ENCODE results near the gene IQCH. TPM values are rescaled to one million over a fixed set of nuclear protein-coding genes. Genes with fewer than 3 reads are reported as not detected.

IQCH gene
- total and polyA plus RNA-seq, 10 donors: 0.12 to 2.3 (median 1.3) TPM

- H3K4me1 ChIP-seq: peaks cover 12 to 42% (median 33%) of the 10 kb centered on the region in 6 donors
- H3K27ac ChIP-seq: peak overlapping the region; percentile 90 to 97 (median 96)
- intact Hi-C loops (cut with DNase I; ENCODE audit: low total_unique reads): loop anchor here (5.0 kb wide), 1 partner anchor 317 kb away; no protein-coding TSS in a partner anchor
- 13 to 17% (median 16%) methylated on average over 24 of the region's 24 CpGs for WGBS, 5 donors
- no peak for DNase-seq
- no peaks in the 10 kb centered on the region for H3K27me3 ChIP-seq (replicated peaks in 1 of 7)
- no peaks in the 10 kb centered on the region for H3K9me3 ChIP-seq
- H3K36me3 ChIP-seq: peaks cover 0 to 16% (median 0%) of the 10 kb centered on the region in 6 donors
- TF ChIP-seq CTCF (IDR thresholded peaks at IDR 0.05 in 8 of 11, conservative IDR thresholded peaks at IDR 0.05 in 3 of 11) (no peak), POLR2AphosphoS5 (IDR thresholded peaks at IDR 0.05) (no peak), POLR2A (IDR thresholded peaks at IDR 0.05) (no peak)
- H3K4me3 ChIP-seq: peak overlapping the region; percentile 71 to 91 (median 85)
These were observed 265.9 kb downstream of the IQCH start for GRCh38 chr15:67520321-67521028.

- WGBS, 5 donors: 0% methylated on average over 28 to 94 of the region's 94 CpGs
These were observed 266.6 kb downstream of the IQCH start, which contains the start of gene C15orf61 for GRCh38 chr15:67521029-67521782. TSS of gene C15orf61 (plus strand) at chr15:67521131. CDS start at chr15:67521249, 118 bp downstream.

GRCh38 chr15:67521783-67522568, 267.4 kb downstream of the IQCH start:
- Histone ChIP-seq H3K27me3 (replicated peaks in 1 of 7) (no peaks in the 10 kb centered on the region), H3K27ac (peak overlapping the region; percentile 90 to 97 (median 96)), H3K4me3 (peak overlapping the region; percentile 71 to 91 (median 85)), H3K9me3 (no peaks in the 10 kb centered on the region), H3K4me1 (peaks cover 12 to 42% (median 33%) of the 10 kb centered on the region in 6 donors), H3K36me3 (peaks cover 0 to 14% (median 0%) of the 10 kb centered on the region in 6 donors)
- intact Hi-C loops (cut with DNase I; ENCODE audit: low total_unique reads): loop anchor here (5.0 kb wide), 1 partner anchor 315 kb away; no protein-coding TSS in a partner anchor
- TF ChIP-seq POLR2A (IDR thresholded peaks at IDR 0.05): no peak
- no peak for TF ChIP-seq CTCF (IDR thresholded peaks at IDR 0.05 in 8 of 11, conservative IDR thresholded peaks at IDR 0.05 in 3 of 11)
- no peak for TF ChIP-seq POLR2AphosphoS5 (IDR thresholded peaks at IDR 0.05)
- 3 to 6% (median 4%) methylated on average over 20 to 23 of the region's 23 CpGs for WGBS, 5 donors
- DNase-seq: no peak

More at GRCh38 chr15:67521029-67521782, 266.6 kb downstream of the IQCH start, which contains the start of gene C15orf61:
- DNase-seq: peak; percentile 96
- Histone ChIP-seq H3K9me3 (no peaks in the 10 kb centered on the region), H3K27ac (peak within 1 kb of the TSS; percentile 90 to 97 (median 96)), H3K27me3 (replicated peaks in 1 of 7) (no peaks in the 10 kb centered on the region), H3K4me3 (peak within 1 kb of the TSS; percentile 71 to 91 (median 85)), H3K36me3 (peaks cover 0 to 14% (median 0%) of the 10 kb centered on the region in 6 donors), H3K4me1 (peaks cover 12 to 42% (median 33%) of the 10 kb centered on the region in 6 donors)
- TF ChIP-seq POLR2A (IDR thresholded peaks at IDR 0.05) (peak in 1 of 3 donors; percentile 42), CTCF (IDR thresholded peaks at IDR 0.05 in 8 of 11, conservative IDR thresholded peaks at IDR 0.05 in 3 of 11) (no peak), POLR2AphosphoS5 (IDR thresholded peaks at IDR 0.05) (peak; percentile 86 to 90 (median 90))
- intact Hi-C loops (cut with DNase I; ENCODE audit: low total_unique reads): loop anchor here (5.0 kb wide), 1 partner anchor 316 kb away; no protein-coding TSS in a partner anchor
